ENCODE measurements around the gene ANKS6. TPM values are rescaled to one million over a fixed set of nuclear protein-coding genes. Genes with fewer than 3 reads are reported as not detected.

The ANKS6 gene
- total RNA-seq, 1 experiment from 2014 or later = 21.1 TPM

DNA sequence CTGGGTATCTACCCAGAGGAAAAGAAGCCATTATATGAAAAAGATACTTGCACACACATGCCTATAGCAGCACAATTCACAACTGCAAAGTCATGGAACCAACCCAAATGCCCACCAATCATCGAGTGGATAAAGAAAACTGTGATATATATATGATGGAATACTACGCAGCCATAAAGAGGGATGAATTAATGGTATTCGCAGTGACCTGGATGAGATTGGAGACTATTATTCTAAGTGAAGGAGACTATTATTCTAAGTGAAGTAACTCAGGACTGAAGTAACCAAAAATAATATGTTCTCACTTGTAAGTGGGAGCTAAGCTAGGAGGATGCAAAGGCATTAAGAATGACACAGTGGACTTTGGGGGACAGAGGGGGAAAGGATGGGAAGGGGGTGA is 57.6 kb downstream of the ANKS6 start:
- ChIA-PET CTCF (no interaction called here), POLR2A (no interaction called here)
- no peaks in the 10 kb centered on the region for H3K9me3 ChIP-seq
- no peak overlapping the region for H3K27ac Mint-ChIP-seq (ENCODE audit: unreplicated experiment)
- no peaks in the 10 kb centered on the region for H3K4me1 ChIP-seq
- intact Hi-C loops (cut with micrococcal nuclease; ENCODE audit: unreplicated experiment) = no loop called here
- BruUV-seq (replicated peaks) = no TSS peak
- DNase-seq = no peak
- 0 out of 2 replicates have a peak, but pooled peaks cover 1% of the 10 kb centered on the region for H3K36me3 ChIP-seq (ENCODE audit: control insufficient read depth, insufficient read depth, low read length)
- no peak overlapping the region for H3K4me3 ChIP-seq (ENCODE audit: low read depth, low read length)
- no peaks in the 10 kb centered on the region for H3K36me3 Mint-ChIP-seq (ENCODE audit: insufficient read depth, unreplicated experiment)
- H3K27me3 Mint-ChIP-seq (ENCODE audit: insufficient read depth, unreplicated experiment) = no peaks in the 10 kb centered on the region
- no peaks in the 10 kb centered on the region for H3K27me3 ChIP-seq (replicated peaks; ENCODE audit: control insufficient read depth, insufficient read depth, low read length)
- TF ChIP-seq, protein P1, sequence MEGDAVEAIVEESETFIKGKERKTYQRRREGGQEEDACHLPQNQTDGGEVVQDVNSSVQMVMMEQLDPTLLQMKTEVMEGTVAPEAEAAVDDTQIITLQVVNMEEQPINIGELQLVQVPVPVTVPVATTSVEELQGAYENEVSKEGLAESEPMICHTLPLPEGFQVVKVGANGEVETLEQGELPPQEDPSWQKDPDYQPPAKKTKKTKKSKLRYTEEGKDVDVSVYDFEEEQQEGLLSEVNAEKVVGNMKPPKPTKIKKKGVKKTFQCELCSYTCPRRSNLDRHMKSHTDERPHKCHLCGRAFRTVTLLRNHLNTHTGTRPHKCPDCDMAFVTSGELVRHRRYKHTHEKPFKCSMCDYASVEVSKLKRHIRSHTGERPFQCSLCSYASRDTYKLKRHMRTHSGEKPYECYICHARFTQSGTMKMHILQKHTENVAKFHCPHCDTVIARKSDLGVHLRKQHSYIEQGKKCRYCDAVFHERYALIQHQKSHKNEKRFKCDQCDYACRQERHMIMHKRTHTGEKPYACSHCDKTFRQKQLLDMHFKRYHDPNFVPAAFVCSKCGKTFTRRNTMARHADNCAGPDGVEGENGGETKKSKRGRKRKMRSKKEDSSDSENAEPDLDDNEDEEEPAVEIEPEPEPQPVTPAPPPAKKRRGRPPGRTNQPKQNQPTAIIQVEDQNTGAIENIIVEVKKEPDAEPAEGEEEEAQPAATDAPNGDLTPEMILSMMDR (IDR thresholded peaks at IDR 0.05; ENCODE audit: insufficient read depth in 1 of 2, low read depth in 1 of 2, low read length in 1 of 2, severe bottlenecking in 1 of 2, unreplicated experiment in 1 of 2) = no peak
- no peaks in the 10 kb centered on the region for H3K9me3 Mint-ChIP-seq (ENCODE audit: unreplicated experiment)
- no peak overlapping the region for H3K4me3 Mint-ChIP-seq (ENCODE audit: unreplicated experiment)
- H3K4me1 Mint-ChIP-seq (ENCODE audit: low read depth, unreplicated experiment) = no peaks in the 10 kb centered on the region

DNA sequence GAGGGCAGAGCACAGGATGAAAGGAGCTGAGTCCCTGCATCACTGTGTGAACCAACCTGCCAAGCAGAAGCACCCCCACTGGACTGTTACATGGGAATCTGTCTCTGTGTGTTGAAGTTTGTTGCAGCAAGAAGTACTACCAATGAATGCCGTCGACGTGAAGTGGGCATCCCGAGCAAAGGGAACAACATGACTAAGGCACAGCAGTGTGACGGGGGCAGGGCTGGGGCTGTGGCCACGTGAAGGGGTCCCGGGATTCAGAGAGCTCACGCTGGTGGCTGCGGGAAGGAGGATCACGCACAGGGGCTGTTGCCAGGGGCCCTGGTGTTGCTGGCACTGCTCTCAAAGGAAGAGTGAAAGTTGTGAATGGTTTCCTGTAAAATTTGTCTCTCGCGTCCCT is 60.1 kb downstream of the ANKS6 start:
- 0 out of 2 replicates have a peak, but pooled peaks cover 1% of the 10 kb centered on the region for H3K36me3 ChIP-seq (ENCODE audit: control insufficient read depth, insufficient read depth, low read length)
- intact Hi-C loops (cut with micrococcal nuclease; ENCODE audit: unreplicated experiment) = no loop called here
- no peaks in the 10 kb centered on the region for H3K9me3 ChIP-seq
- H3K4me3 ChIP-seq (ENCODE audit: low read depth, low read length) = no peak overlapping the region
- no peak overlapping the region for H3K4me3 Mint-ChIP-seq (ENCODE audit: unreplicated experiment)
- no peaks in the 10 kb centered on the region for H3K9me3 Mint-ChIP-seq (ENCODE audit: unreplicated experiment)
- CTCF ChIA-PET = no interaction called here
- H3K36me3 Mint-ChIP-seq (ENCODE audit: insufficient read depth, unreplicated experiment) = no peaks in the 10 kb centered on the region
- POLR2A ChIA-PET = no interaction called here
- no peak overlapping the region for H3K27ac Mint-ChIP-seq (ENCODE audit: unreplicated experiment)
- no peaks in the 10 kb centered on the region for H3K4me1 ChIP-seq
- no peaks in the 10 kb centered on the region for H3K27me3 Mint-ChIP-seq (ENCODE audit: insufficient read depth, unreplicated experiment)
- H3K27me3 ChIP-seq (replicated peaks; ENCODE audit: control insufficient read depth, insufficient read depth, low read length) = no peaks in the 10 kb centered on the region
- TF ChIP-seq, protein P1 (IDR thresholded peaks at IDR 0.05; ENCODE audit: insufficient read depth in 1 of 2, low read depth in 1 of 2, low read length in 1 of 2, severe bottlenecking in 1 of 2, unreplicated experiment in 1 of 2) = no peak
- no peaks in the 10 kb centered on the region for H3K4me1 Mint-ChIP-seq (ENCODE audit: low read depth, unreplicated experiment)
- no TSS peak for BruUV-seq (replicated peaks)
- DNase-seq = no peak

DNA sequence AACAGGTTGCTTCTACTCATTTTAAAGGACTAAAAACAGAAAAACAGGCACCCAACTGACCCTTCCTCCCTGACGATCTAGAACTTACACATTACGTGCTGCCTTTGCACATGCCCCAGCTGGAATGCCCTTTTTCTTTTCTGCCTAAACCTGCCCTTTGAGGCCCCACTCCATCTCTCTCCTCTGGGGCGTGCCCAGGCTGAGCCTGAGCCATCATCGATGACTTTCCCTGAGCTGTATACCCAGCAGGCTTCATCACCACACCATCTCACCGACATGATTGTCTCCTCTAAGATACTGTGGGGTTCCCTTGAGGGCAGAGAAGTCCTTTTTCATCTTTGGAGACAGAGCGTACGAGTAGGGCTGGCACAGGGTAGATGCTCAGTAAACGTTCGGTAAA is 63.6 kb downstream of the ANKS6 start:
- 0 out of 2 replicates have a peak, but pooled peaks cover 1% of the 10 kb centered on the region for H3K36me3 ChIP-seq (ENCODE audit: control insufficient read depth, insufficient read depth, low read length)
- no peaks in the 10 kb centered on the region for H3K36me3 Mint-ChIP-seq (ENCODE audit: insufficient read depth, unreplicated experiment)
- H3K4me1 Mint-ChIP-seq (ENCODE audit: low read depth, unreplicated experiment) = no peaks in the 10 kb centered on the region
- H3K27me3 Mint-ChIP-seq (ENCODE audit: insufficient read depth, unreplicated experiment) = no peaks in the 10 kb centered on the region
- CTCF ChIA-PET = no interaction called here
- H3K4me3 Mint-ChIP-seq (ENCODE audit: unreplicated experiment) = no peak overlapping the region
- POLR2A ChIA-PET = no interaction called here
- no peaks in the 10 kb centered on the region for H3K9me3 ChIP-seq
- no TSS peak for BruUV-seq (replicated peaks)
- DNase-seq = peak in 1 of 2 experiments; percentile 3
- H3K4me1 ChIP-seq = no peaks in the 10 kb centered on the region
- H3K9me3 Mint-ChIP-seq (ENCODE audit: unreplicated experiment) = no peaks in the 10 kb centered on the region
- intact Hi-C loops (cut with micrococcal nuclease; ENCODE audit: unreplicated experiment) = no loop called here
- H3K4me3 ChIP-seq (ENCODE audit: low read depth, low read length) = no peak overlapping the region
- TF ChIP-seq, protein P1 (IDR thresholded peaks at IDR 0.05; ENCODE audit: insufficient read depth in 1 of 2, low read depth in 1 of 2, low read length in 1 of 2, severe bottlenecking in 1 of 2, unreplicated experiment in 1 of 2) = no peak
- no peak overlapping the region for H3K27ac Mint-ChIP-seq (ENCODE audit: unreplicated experiment)
- H3K27me3 ChIP-seq (replicated peaks; ENCODE audit: control insufficient read depth, insufficient read depth, low read length) = no peaks in the 10 kb centered on the region

All from Caco-2 (cell line).